GM12878 (cell line): ENCODE results near the gene CRACDL. TPM values are rescaled to one million over a fixed set of nuclear protein-coding genes. Genes with fewer than 3 reads are reported as not detected.

Experiments used
- ATAC-seq: fragments of 200-7000 bp; cut with Tn5 transposase; 3 replicates; pipeline ENCODE4 v1.9.1; 2020; ENCODE audit warnings: mild to moderate bottlenecking, moderate library complexity
- BruUV-seq: library from RNA; stranded (reverse); fragments of 400-500 nt; replicated peaks from 2 replicates; lab custom pipeline; 2021; lab: Mats Ljungman, UMichigan
- CTCF ChIA-PET: fragments of 300-600 bp; sonication (Branson Sonifier 250); formaldehyde crosslinking; extraction: SDS; loops from one replicate; lab custom pipeline; 2021; ENCODE audit warnings: inconsistent platforms; lab: Yijun Ruan, JAX
- POLR2A ChIA-PET: fragments of 350-600 bp; formaldehyde crosslinking; extraction: SDS; loops from one replicate; lab custom pipeline; 2021; ENCODE audit warnings: inconsistent platforms; lab: Charles Lee
- RAD21 ChIA-PET: fragments of 300-600 bp; sonication (Branson Sonifier 250); formaldehyde crosslinking; loops from one replicate; lab custom pipeline; 2023; ENCODE audit warnings: antibody characterized with exemption; ENCODE audit not compliant: unreplicated experiment; lab: Charles Lee
- SMC1A ChIA-PET: fragments of 300-600 bp; sonication (Branson Sonifier 250); formaldehyde crosslinking; loops from one replicate; lab custom pipeline; 2023; ENCODE audit not compliant: unreplicated experiment, uncharacterized antibody; lab: Charles Lee
- DNase-seq: peaks from one replicate; pipeline ENCODE4 v3.0.0-alpha.2; 2011; ENCODE audit warnings: low read depth, low spot score
- FAIRE-seq: peaks from 3 replicates; lab custom pipeline; 2011; peaks lifted over from hg19 to GRCh38; lab: Jason Lieb, UNC
- H2AFZ ChIP-seq: 2 replicates; pipeline ENCODE4 v1.6.0; 2011; ENCODE audit warnings: low read depth, low read length, control low read depth; ENCODE audit not compliant: control insufficient read depth
- H3K27ac ChIP-seq: 2 replicates; pipeline ENCODE4 v1.5.1; 2011; ENCODE audit warnings: control low read depth; ENCODE audit not compliant: control insufficient read depth, insufficient read depth
- H3K27me3 ChIP-seq, 2 experiments: replicated peaks in 1 of 2; 2 replicates each; pipeline versions ENCODE4 v1.6.0 to v1.6.1; 2011; ENCODE audit warnings: low read length in 1 of 2; ENCODE audit not compliant: control insufficient read depth in 2 of 2, insufficient read depth in 2 of 2
- H3K36me3 ChIP-seq, 2 experiments: 2 replicates each; pipeline ENCODE4 v1.5.1; 2011; ENCODE audit warnings: low read length in 1 of 2; ENCODE audit not compliant: control insufficient read depth in 2 of 2, insufficient read depth in 2 of 2
- H3K4me1 ChIP-seq: 2 replicates; pipeline ENCODE4 v1.6.1; 2011; ENCODE audit warnings: mild to moderate bottlenecking, low read length, moderate library complexity, mixed read lengths; ENCODE audit not compliant: control insufficient read depth, insufficient read depth
- H3K4me2 ChIP-seq: 2 replicates; pipeline ENCODE4 v1.6.0; 2011; ENCODE audit warnings: control low read depth; ENCODE audit not compliant: control insufficient read depth, insufficient read depth
- H3K4me3 ChIP-seq: fragments of 200-600 bp; sonication (generic); 2 replicates; pipeline ENCODE4 v1.5.1; 2016
- H3K79me2 ChIP-seq: 2 replicates; pipeline ENCODE4 v1.6.0; 2011; ENCODE audit warnings: low read length; ENCODE audit not compliant: control insufficient read depth, insufficient read depth
- H3K9ac ChIP-seq: 2 replicates; pipeline ENCODE4 v1.8.0; 2011; ENCODE audit warnings: low read length, control low read depth, mixed read lengths; ENCODE audit not compliant: control insufficient read depth, insufficient read depth
- H3K9me3 ChIP-seq: replicated peaks from 3 replicates; pipeline ENCODE4 v1.5.1; 2011; ENCODE audit warnings: mild to moderate bottlenecking, low read length; ENCODE audit not compliant: control insufficient read depth, insufficient read depth
- H4K20me1 ChIP-seq: 2 replicates; pipeline ENCODE4 v1.6.0; 2011; ENCODE audit not compliant: control insufficient read depth, insufficient read depth
- ESRRA ChIP-seq: IDR thresholded peaks from 2 replicates; pipeline ENCODE4 v1.6.1; 2012; ENCODE audit warnings: mild to moderate bottlenecking, low read length, improper control_type of control experiment
- FOXK2 ChIP-seq: fragments of 450-650 bp; IDR thresholded peaks from 2 replicates; pipeline ENCODE4 v1.6.1; 2017; ENCODE audit warnings: mild to moderate bottlenecking, moderate library complexity
- JUND ChIP-seq: IDR thresholded peaks from 2 replicates; pipeline ENCODE4 v1.6.1; 2012; ENCODE audit warnings: low read depth, mild to moderate bottlenecking, low read length, improper control_type of control experiment, moderate library complexity
- MEF2A ChIP-seq: IDR thresholded peaks from 2 replicates; pipeline ENCODE4 v1.6.1; 2011; ENCODE audit warnings: low read depth, mild to moderate bottlenecking, low read length, moderate library complexity; ENCODE audit not compliant: insufficient read depth
- MXI1 ChIP-seq: fragments of 150-350 bp; IDR thresholded peaks from 2 replicates; pipeline ENCODE4 v1.6.1; 2011; ENCODE audit warnings: low read depth, mild to moderate bottlenecking, inconsistent platforms, low read length, improper control_type of control experiment
- NR2C1 ChIP-seq: fragments of 450-650 bp; IDR thresholded peaks from 2 replicates; pipeline ENCODE4 v1.6.1; 2017; ENCODE audit warnings: antibody characterized with exemption, mild to moderate bottlenecking, moderate library complexity
- PRDM15 ChIP-seq: fragments of 450-650 bp; formaldehyde crosslinking; IDR thresholded peaks from 2 replicates; pipeline ENCODE4 v1.4.0; 2020; ENCODE audit warnings: mild to moderate bottlenecking, moderate library complexity
- USF1 ChIP-seq: IDR thresholded peaks from 2 replicates; pipeline ENCODE4 v1.6.1; 2011; ENCODE audit warnings: borderline replicate concordance, low read depth, mild to moderate bottlenecking, moderate library complexity, mixed read lengths, low read length; ENCODE audit not compliant: insufficient read depth; ENCODE audit errors: extremely low read length
- YBX1 ChIP-seq: fragments of 450-650 bp; IDR thresholded peaks from 2 replicates; pipeline ENCODE4 v1.6.1; 2016; ENCODE audit warnings: antibody characterized with exemption
- ZBTB4 ChIP-seq: fragments of 450-650 bp; formaldehyde crosslinking; IDR thresholded peaks from 2 replicates; pipeline ENCODE4 v1.4.0; 2022; ENCODE audit warnings: mild to moderate bottlenecking, moderate library complexity
- ZZZ3 ChIP-seq: IDR thresholded peaks from 2 replicates; pipeline ENCODE4 v1.6.1; 2011; ENCODE audit warnings: low read depth; ENCODE audit not compliant: control insufficient read depth, insufficient read length
- WGBS: methylation state at CpG from one replicate; pipeline ENCODE4 v1.1.6; 2016; ENCODE audit warnings: low lambda C conversion rate; ENCODE audit not compliant: insufficient replicate concordance, insufficient coverage; ENCODE audit errors: missing lambda C conversion rate; 5-methylcytosine and 5-hydroxymethylcytosine counted together
- in situ Hi-C: fragments of 300-500 bp; cut with MboI; formaldehyde crosslinking; loops from 9 replicates; pipeline ENCODE4 v1.14.3; 2018; ENCODE audit warnings: mixed read lengths
- intact Hi-C: fragments of 100-400 bp; cut with micrococcal nuclease; formaldehyde crosslinking; loops from one replicate; pipeline ENCODE4 v1.14.2; 2022; ENCODE audit not compliant: unreplicated experiment
- polyA plus RNA-seq, 11 experiments: library from polyadenylated mRNA; depleted of rRNA in 4 of 11; unstranded in 6 of 11; stranded (reverse) in 5 of 11; fragments of >200 nt; fragmentation: Nextera tagmentation in 4 of 11; fragmentation: Illumina TruSeq in 1 of 11; extraction: Ambion mirVana in 4 of 11; extraction: Trizol in 1 of 11; gene quantifications; 1 replicate in 1 of 11; 2 replicates in 10 of 11; pipeline versions ENCODE4 v1.2.1 to v1.2.3, GENCODE V29; 2011 to 2016; ENCODE audit warnings: inconsistent platforms in 2 of 11, missing spikeins in 2 of 11, low read depth in 1 of 11
- total RNA-seq, 4 experiments: library from RNA; depleted of rRNA in 3 of 4; stranded (reverse); fragments of >200 nt in 3 of 4; fragmentation: Illumina TruSeq in 1 of 4; extraction: Trizol in 1 of 4; gene quantifications; 2 replicates each; pipeline versions ENCODE4 v1.2.1 to v1.2.3, GENCODE V29; 2013 to 2021

Gene CRACDL
- total and polyA plus RNA-seq, 10 of the 15 experiments (the other 5 are each of a cell fraction or from before 2014, with no cell fraction given) = 0.03 to 0.72 (median 0.14) TPM

GRCh38 chr2:98825858-98826257 lies 110.2 kb downstream of the CRACDL start (continued):
- no peak for TF ChIP-seq USF1

GRCh38 chr2:98825404-98825803 lies 110.6 kb downstream of the CRACDL start:
- Histone ChIP-seq H3K27ac (no peak overlapping the region), H4K20me1 (no peaks in the 10 kb centered on the region), H3K4me1 (no peaks in the 10 kb centered on the region), H3K4me3 (no peak overlapping the region), H3K9ac (no peak overlapping the region), H3K4me2 (no peak overlapping the region), H3K9me3 (no peaks in the 10 kb centered on the region; the same call in 2 of the 3 replicates), H2AFZ (no peak overlapping the region), H3K36me3 (no peaks in the 10 kb centered on the region), H3K79me2 (no peaks in the 10 kb centered on the region), H3K27me3 (no peaks in the 10 kb centered on the region)
- ChIA-PET CTCF (no interaction called here), SMC1A (interaction anchor here (1.5 kb wide), 1 partner anchor 15 kb away, joined by 3 read pairs; no protein-coding TSS in a partner anchor), RAD21 (no interaction called here), POLR2A (no interaction called here)
- intact Hi-C loops (no loop called here), in situ Hi-C loops (no loop called here)
- no peak for FAIRE-seq
- no peak for ATAC-seq
- no peak for DNase-seq
- no TSS peak for BruUV-seq
- WGBS = 38% methylated on average over 6 of the region's 6 CpGs
- TF ChIP-seq FOXK2 (no peak), MXI1 (no peak), MEF2A (no peak), ZZZ3 (no peak), USF1 (no peak), NR2C1 (no peak), ESRRA (no peak), PRDM15 (CRISPR knock-in tag) (no peak), JUND (no peak), YBX1 (no peak), ZBTB4 (CRISPR knock-in tag) (no peak)
